Gastroesophageal sphincter (tissue), 4 donors: ENCODE results near the gene LRRC47. TPM values are rescaled to one million over a fixed set of nuclear protein-coding genes. Genes with fewer than 3 reads are reported as not detected.

ENCODE experiments used
- ATAC-seq: fragments of 150-250 bp; one replicate; pipeline ENCODE4 v1.9.1; 2016; ENCODE audit warnings: mild to moderate bottlenecking, moderate library complexity
- H3K27ac ChIP-seq, 4 donors: fragments of 200-600 bp; sonication (generic) in 3 of 4; 1 replicate in 3 of 4; 2 replicates in 1 of 4; pipeline ENCODE4 v1.5.1; 2016 to 2019
- H3K27me3 ChIP-seq: fragments of 200-600 bp; sonication (generic); one replicate; pipeline ENCODE4 v1.5.1; 2019
- H3K36me3 ChIP-seq, 2 donors: fragments of 200-600 bp; sonication (generic); one replicate each; pipeline ENCODE4 v1.5.1; 2019; ENCODE audit warnings: control low read depth in 1 of 2
- H3K4me1 ChIP-seq, 3 donors: fragments of 200-600 bp; sonication (generic); 1 replicate in 2 of 3; 2 replicates in 1 of 3; pipeline ENCODE4 v1.5.1; 2016 to 2019; ENCODE audit warnings: control low read depth in 2 of 3
- H3K4me3 ChIP-seq, 2 donors: fragments of 200-600 bp; sonication (generic); one replicate each; pipeline ENCODE4 v1.5.1; 2019; ENCODE audit warnings: mild to moderate bottlenecking in 1 of 2, moderate library complexity in 1 of 2
- H3K9me3 ChIP-seq, 3 donors: fragments of 200-600 bp; sonication (generic); one replicate each; pipeline ENCODE4 v1.5.1; 2017 to 2019; ENCODE audit warnings: control low read depth in 2 of 3
- EP300 ChIP-seq: sonication (generic); formaldehyde crosslinking; IDR thresholded peaks from one replicate; pipeline ENCODE4 v1.6.1; 2017; ENCODE audit warnings: antibody characterized with exemption, mild to moderate bottlenecking
- POLR2A ChIP-seq, 2 donors: fragments of 450-650 bp; IDR thresholded peaks; one replicate each; pipeline ENCODE4 v1.6.1; 2017; ENCODE audit warnings: antibody characterized with exemption in 2 of 2, mild to moderate bottlenecking in 2 of 2, moderate library complexity in 1 of 2
- POLR2AphosphoS5 ChIP-seq: sonication (generic); formaldehyde crosslinking; IDR thresholded peaks from one replicate; pipeline ENCODE4 v1.6.1; 2017; ENCODE audit warnings: antibody characterized with exemption
- WGBS, 2 donors: methylation state at CpG; one replicate each; pipeline ENCODE4 v1.1.5; 2018; ENCODE audit warnings: low coverage in 1 of 2; 5-methylcytosine and 5-hydroxymethylcytosine counted together
- total RNA-seq, 4 donors: library from RNA; depleted of rRNA; stranded (reverse); fragments of >200 nt; gene quantifications; one replicate each; pipeline ENCODE4 v1.1.0, GENCODE V29; 2016
- TF ChIP-seq, protein P1 (sequence below), 4 experiments: fragments of 200-600 bp in 2 of 4; fragments of 450-650 bp in 2 of 4; sonication (generic) in 1 of 4; IDR thresholded peaks; one replicate each; pipeline ENCODE4 v1.5.1; 2017 to 2019; ENCODE audit warnings: antibody characterized with exemption in 4 of 4, mild to moderate bottlenecking in 2 of 4, moderate library complexity in 2 of 4

Gene LRRC47
- total RNA-seq, 4 donors from 2014 or later, result 36.5 to 47.9 (median 46.5) TPM

DNA sequence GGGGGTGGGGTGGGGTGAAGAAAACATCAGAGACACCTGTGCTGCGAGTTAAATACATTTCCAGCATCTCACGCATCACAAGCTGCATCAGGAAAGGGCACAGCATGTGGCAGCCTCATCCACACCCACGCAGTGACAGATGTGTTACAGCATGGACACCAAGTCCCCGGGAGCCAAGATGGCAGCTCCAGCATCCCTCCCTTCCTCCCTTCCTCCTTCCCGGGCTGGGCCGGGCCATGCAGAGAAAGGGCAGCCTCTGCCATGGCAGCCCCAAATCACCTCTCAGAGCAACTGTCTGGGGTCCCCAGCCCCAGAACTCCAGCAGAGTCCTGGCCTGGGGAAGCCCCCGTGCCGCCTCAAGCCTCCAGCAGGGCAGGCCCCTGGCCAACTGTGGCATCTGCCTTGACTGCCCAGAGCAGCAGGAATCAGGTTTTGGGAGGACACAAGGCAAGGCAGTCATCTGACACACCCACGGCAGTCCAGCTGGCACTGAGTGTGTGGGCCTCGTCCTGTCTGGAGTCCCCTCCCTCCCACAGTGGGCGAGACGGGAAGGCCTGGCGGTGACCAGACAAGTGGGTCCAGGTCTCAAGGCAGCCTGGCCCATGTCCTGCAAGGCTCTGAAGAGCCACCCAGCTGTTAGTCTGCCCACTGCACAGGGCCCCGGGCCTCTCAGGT lies 17.6 kb downstream of the LRRC47 start:
- H3K4me1 ChIP-seq, result peaks cover 0 to 27% (median 3%) of the 10 kb centered on the region in 3 donors
- no peak overlapping the region for H3K4me3 ChIP-seq
- H3K9me3 ChIP-seq, result no peaks in the 10 kb centered on the region
- H3K27me3 ChIP-seq, result no peaks in the 10 kb centered on the region
- no peak overlapping the region for H3K27ac ChIP-seq
- TF ChIP-seq, protein P1, sequence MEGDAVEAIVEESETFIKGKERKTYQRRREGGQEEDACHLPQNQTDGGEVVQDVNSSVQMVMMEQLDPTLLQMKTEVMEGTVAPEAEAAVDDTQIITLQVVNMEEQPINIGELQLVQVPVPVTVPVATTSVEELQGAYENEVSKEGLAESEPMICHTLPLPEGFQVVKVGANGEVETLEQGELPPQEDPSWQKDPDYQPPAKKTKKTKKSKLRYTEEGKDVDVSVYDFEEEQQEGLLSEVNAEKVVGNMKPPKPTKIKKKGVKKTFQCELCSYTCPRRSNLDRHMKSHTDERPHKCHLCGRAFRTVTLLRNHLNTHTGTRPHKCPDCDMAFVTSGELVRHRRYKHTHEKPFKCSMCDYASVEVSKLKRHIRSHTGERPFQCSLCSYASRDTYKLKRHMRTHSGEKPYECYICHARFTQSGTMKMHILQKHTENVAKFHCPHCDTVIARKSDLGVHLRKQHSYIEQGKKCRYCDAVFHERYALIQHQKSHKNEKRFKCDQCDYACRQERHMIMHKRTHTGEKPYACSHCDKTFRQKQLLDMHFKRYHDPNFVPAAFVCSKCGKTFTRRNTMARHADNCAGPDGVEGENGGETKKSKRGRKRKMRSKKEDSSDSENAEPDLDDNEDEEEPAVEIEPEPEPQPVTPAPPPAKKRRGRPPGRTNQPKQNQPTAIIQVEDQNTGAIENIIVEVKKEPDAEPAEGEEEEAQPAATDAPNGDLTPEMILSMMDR (IDR thresholded peaks at IDR 0.05), result no peak
- no peak for TF ChIP-seq POLR2A (IDR thresholded peaks at IDR 0.05)
- no peak for TF ChIP-seq POLR2AphosphoS5
- ATAC-seq, result no peak
- WGBS, 2 donors, result 85% methylated on average over 4 of the region's 14 CpGs; no CpG with 5 or more reads in 1 of the 2 donors
- H3K36me3 ChIP-seq, result peaks cover 0 to 60% of the 10 kb centered on the region in 2 donors

DNA sequence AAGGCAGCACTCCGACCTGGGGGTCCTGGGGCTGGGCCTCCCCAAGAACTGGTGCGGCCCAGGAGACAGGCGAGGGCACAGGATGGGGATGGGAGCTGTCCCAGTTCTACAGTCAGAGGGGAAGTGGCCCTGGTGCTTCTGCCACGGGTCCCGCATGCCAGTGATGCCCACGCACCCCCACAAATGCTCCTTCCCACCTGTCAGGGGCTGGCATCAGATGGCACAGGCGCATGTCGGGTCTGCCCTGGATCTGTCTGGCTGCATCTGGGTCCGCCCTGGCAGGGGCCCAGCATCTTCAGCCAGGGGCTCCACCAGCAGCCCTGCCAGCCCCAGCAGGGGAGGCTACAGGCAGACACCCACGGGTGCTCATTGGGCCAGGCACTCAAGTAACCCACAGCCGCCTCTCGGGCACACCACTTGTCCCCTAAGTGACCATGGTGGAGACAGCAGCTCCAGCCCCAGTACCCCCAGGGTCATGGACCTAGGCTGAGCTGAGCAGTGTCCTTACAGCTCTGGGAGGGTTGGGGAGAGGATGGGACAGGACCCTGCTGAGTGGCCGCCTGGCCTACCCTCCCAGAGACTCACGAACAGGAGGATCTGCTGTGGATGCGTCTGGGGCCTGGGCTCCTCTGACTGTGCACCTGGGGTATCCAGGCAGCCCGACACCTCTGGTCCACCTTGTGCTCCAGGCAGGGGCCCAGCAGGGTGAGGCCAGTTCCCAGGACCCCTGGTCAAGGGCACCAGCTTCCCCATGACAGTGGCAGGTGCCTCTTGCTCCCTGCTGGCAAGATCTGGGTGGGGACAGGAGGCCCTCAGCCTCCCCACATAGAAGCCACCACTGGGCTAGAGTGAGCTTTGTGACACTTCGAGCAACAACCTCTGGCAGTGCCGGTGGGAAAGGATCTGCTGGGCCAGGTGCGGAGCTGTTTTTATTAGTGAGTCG lies 18.4 kb downstream of the LRRC47 start:
- H3K9me3 ChIP-seq, result no peaks in the 10 kb centered on the region
- no peak overlapping the region for H3K4me3 ChIP-seq
- 90% methylated on average over 2 of the region's 20 CpGs; no CpG with 5 or more reads in 1 of the 2 donors for WGBS, 2 donors
- H3K27me3 ChIP-seq, result no peaks in the 10 kb centered on the region
- no peak overlapping the region for H3K27ac ChIP-seq
- no peak for ATAC-seq
- no peak for TF ChIP-seq EP300
- TF ChIP-seq POLR2AphosphoS5, result no peak
- no peak for TF ChIP-seq POLR2A (IDR thresholded peaks at IDR 0.05)
- TF ChIP-seq, protein P1 (IDR thresholded peaks at IDR 0.05), result no peak
- peaks cover 0 to 52% of the 10 kb centered on the region in 2 donors for H3K36me3 ChIP-seq
- H3K4me1 ChIP-seq, result peaks cover 0 to 36% (median 3%) of the 10 kb centered on the region in 3 donors

DNA sequence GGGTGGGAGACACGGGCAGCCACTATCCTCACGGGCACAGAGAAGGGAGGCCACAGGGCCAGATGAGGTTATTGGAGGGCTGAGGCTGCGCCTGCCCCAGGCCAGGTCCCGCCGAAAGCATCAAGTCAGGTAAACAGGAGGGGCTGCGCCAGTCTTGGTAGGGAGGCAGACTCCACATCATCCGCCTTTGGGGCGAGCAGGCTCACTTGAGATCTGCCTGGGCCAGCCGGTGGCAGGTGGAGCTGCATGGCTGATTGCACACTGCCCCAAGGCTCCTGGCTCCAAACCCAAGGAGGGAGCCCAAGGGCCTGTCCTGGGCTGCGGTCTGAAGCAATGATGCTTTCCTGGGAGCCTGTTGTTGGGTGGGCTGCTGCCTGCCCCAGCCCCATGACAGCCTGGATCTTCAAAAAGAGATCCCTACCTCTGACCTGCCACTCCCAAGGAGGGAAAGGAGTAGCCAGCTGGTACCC lies 19.2 kb downstream of the LRRC47 start:
- TF ChIP-seq, protein P1 (IDR thresholded peaks at IDR 0.05), result no peak
- TF ChIP-seq POLR2A (IDR thresholded peaks at IDR 0.05) (no peak), POLR2AphosphoS5 (no peak), EP300 (no peak)
- no CpG with 5 or more reads among the region's 10 CpGs for WGBS, 2 donors
- no peak overlapping the region for H3K27ac ChIP-seq
- H3K9me3 ChIP-seq, result no peaks in the 10 kb centered on the region
- peaks cover 0 to 42% (median 3%) of the 10 kb centered on the region in 3 donors for H3K4me1 ChIP-seq
- peaks cover 0 to 44% of the 10 kb centered on the region in 2 donors for H3K36me3 ChIP-seq
- no peaks in the 10 kb centered on the region for H3K27me3 ChIP-seq
- no peak for ATAC-seq
- no peak overlapping the region for H3K4me3 ChIP-seq

DNA sequence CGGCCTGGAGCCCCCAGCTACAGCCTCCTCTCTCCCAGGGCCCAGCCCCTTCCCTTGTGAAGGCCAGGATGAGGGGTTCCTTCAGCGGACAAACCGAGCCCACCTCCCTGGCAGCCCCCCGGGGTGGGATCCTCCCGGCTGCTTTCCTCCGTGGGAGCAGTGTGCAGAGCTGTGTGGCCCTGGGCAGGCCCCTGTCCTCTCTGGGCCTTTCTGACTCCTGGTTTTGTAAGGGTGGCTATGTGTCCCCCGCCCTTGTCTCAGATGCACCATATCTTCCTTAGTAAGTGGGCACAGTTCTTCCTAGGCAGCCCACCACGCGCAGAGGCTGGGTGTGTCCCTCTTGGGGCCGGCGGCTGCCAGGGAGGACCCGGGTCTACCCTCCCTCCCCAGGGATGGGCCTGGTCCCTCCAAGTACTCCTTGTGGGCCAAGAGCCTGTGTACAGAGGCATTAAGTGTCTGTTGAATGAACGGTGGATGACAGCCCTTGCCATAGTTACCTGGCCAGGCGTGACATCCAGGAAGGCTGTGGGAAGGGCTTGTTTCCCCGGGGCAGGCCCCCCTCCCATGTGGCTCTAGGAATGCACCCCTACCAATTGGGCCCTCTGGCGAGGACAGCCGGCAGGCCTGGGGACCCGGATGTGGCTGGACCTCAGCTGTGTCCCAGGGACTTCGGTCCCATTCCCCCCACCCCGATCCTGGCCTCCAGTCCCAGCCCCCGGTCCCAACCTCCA lies 19.9 kb downstream of the LRRC47 start:
- WGBS, 2 donors, result 66 to 78% methylated on average over 6 to 7 of the region's 21 CpGs
- H3K4me3 ChIP-seq, result no peak overlapping the region
- H3K4me1 ChIP-seq, result peaks cover 0 to 49% (median 10%) of the 10 kb centered on the region in 3 donors
- no peaks in the 10 kb centered on the region for H3K27me3 ChIP-seq
- H3K36me3 ChIP-seq, result peaks cover 0 to 36% of the 10 kb centered on the region in 2 donors
- H3K27ac ChIP-seq, result no peak overlapping the region
- no peaks in the 10 kb centered on the region for H3K9me3 ChIP-seq
- ATAC-seq, result no peak
- no peak for TF ChIP-seq POLR2A (IDR thresholded peaks at IDR 0.05)
